ENCODE measurements around the gene C2CD2. TPM values are rescaled to one million over a fixed set of nuclear protein-coding genes. Genes with fewer than 3 reads are reported as not detected.

C2CD2 gene
- total RNA-seq, 6 experiments from 2014 or later: 14.4 to 19.9 (median 17.2) TPM

GRCh38 chr21:41873426-41873825, 80.4 kb downstream of the C2CD2 start:
- no peaks in the 10 kb centered on the region for H3K36me3 Mint-ChIP-seq (ENCODE audit: low read depth)
- H3K4me3 Mint-ChIP-seq: no peak overlapping the region
- TF ChIP-seq, protein P1, sequence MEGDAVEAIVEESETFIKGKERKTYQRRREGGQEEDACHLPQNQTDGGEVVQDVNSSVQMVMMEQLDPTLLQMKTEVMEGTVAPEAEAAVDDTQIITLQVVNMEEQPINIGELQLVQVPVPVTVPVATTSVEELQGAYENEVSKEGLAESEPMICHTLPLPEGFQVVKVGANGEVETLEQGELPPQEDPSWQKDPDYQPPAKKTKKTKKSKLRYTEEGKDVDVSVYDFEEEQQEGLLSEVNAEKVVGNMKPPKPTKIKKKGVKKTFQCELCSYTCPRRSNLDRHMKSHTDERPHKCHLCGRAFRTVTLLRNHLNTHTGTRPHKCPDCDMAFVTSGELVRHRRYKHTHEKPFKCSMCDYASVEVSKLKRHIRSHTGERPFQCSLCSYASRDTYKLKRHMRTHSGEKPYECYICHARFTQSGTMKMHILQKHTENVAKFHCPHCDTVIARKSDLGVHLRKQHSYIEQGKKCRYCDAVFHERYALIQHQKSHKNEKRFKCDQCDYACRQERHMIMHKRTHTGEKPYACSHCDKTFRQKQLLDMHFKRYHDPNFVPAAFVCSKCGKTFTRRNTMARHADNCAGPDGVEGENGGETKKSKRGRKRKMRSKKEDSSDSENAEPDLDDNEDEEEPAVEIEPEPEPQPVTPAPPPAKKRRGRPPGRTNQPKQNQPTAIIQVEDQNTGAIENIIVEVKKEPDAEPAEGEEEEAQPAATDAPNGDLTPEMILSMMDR (IDR thresholded peaks at IDR 0.05): no peak
- H3K4me1 Mint-ChIP-seq (ENCODE audit: low read depth): peaks cover 21% of the 10 kb centered on the region
- DNase-seq: no peak
- H3K9me3 Mint-ChIP-seq: no peaks in the 10 kb centered on the region
- H3K27ac Mint-ChIP-seq: no peak overlapping the region
- H3K27me3 Mint-ChIP-seq (ENCODE audit: insufficient read depth): no peaks in the 10 kb centered on the region; the same call in 1 of the 2 replicates

GRCh38 chr21:41873005-41873404, 80.8 kb downstream of the C2CD2 start:
- H3K4me3 Mint-ChIP-seq: no peak overlapping the region
- H3K27me3 Mint-ChIP-seq (ENCODE audit: insufficient read depth): no peaks in the 10 kb centered on the region
- H3K36me3 Mint-ChIP-seq (ENCODE audit: low read depth): no peaks in the 10 kb centered on the region
- DNase-seq: no peak
- no peaks in the 10 kb centered on the region for H3K9me3 Mint-ChIP-seq
- TF ChIP-seq, protein P1 (IDR thresholded peaks at IDR 0.05): no peak
- no peak overlapping the region for H3K27ac Mint-ChIP-seq
- H3K4me1 Mint-ChIP-seq (ENCODE audit: low read depth): peaks cover 23% of the 10 kb centered on the region

DNA sequence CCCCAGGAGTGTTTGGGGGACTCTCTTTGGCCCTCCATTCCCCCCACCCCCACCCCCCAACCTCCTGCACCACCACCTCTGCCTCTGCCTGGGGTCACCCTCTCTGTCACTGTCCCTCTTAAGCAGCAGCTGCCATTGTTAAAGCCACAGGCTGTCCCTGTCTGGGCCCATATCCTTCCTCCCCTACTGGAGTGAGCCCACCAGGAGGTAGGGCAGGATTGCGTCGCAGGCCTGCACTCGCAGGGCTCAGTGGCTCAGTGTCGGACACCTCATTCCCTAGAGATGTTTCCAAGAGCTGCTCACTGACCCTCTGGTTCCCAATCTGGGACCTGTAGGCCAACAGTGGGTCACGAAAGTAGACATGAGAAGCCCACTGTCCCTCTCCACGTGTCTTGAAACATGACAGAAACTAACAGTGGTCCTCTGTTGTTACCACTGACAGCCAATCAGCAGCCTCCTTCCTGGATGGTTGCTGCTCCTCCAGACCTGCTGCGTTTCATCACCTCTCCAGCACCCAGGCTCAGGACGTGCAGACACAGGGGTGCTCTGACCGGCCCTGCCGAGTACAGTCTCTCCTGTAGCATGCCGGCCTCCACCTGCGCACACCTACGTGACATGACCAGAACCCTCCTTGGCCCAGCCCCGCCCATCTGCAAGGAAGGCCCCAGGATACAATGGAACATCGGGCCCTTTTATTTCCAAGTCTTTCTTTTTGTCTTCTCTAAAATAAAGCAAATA, 82.4 kb downstream of the C2CD2 start:
- H3K36me3 Mint-ChIP-seq (ENCODE audit: low read depth): no peaks in the 10 kb centered on the region
- peaks cover 12% of the 10 kb centered on the region for H3K4me1 Mint-ChIP-seq (ENCODE audit: low read depth)
- no peaks in the 10 kb centered on the region for H3K27me3 Mint-ChIP-seq (ENCODE audit: insufficient read depth)
- TF ChIP-seq, protein P1 (IDR thresholded peaks at IDR 0.05): no peak
- H3K9me3 Mint-ChIP-seq: no peaks in the 10 kb centered on the region
- no peak overlapping the region for H3K27ac Mint-ChIP-seq
- no peak for DNase-seq
- no peak overlapping the region for H3K4me3 Mint-ChIP-seq

DNA sequence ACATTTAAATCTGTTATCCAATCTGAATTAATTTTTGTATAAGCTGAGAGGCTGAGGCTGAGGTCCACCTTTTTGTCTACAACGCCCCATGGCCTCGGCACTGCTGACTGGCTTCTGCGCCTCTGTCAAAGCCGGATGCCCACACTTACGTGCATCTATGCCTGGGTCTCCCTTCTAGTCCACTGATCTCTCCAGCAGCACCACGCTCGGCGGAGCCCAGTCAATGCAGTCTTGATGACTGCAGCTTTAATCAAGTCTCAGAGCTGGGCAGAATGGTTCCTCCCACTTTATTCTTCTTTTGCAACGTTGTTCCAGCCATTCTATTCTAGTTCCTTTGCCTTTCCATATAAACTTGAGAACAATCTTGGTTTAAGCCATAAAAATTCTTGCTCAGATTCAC, 84.0 kb downstream of the C2CD2 start:
- Mint-ChIP-seq H3K9me3 (no peaks in the 10 kb centered on the region), H3K4me1 (ENCODE audit: low read depth) (peaks cover 12% of the 10 kb centered on the region), H3K27ac (no peak overlapping the region), H3K36me3 (ENCODE audit: low read depth) (no peaks in the 10 kb centered on the region), H3K4me3 (no peak overlapping the region), H3K27me3 (ENCODE audit: insufficient read depth) (no peaks in the 10 kb centered on the region)
- DNase-seq: no peak
- TF ChIP-seq, protein P1 (IDR thresholded peaks at IDR 0.05): no peak

DNA sequence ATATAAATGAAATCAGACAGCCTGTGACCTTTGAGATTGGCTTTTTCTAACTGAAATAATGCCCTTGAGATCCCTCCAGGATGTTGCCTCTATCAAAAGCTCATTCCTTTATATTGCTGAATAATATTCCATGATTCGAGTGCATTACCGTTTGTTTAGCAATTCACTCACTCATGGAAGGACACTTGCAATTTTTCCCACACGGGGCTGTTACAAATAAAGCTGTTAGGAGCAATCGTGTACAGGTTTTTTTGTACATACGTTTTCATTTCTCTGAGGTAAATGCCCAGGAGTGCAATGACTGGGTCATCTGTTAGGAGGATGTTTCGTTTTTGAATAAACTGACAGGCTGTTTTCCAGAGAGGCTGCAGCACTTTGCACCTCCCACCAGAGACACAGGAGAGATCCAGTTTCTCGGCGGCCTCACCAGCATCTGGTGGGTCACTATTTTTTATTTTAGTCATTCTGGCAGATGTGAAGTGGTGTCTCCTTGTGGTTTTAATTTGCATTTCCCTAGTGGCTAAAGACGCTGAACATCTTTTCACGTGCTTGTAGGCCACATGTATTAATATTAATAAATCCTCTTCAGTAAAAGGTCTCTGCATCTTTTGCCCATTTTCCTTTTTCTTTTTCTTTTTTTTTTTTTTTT, 85.6 kb downstream of the C2CD2 start:
- Mint-ChIP-seq H3K27me3 (ENCODE audit: insufficient read depth) (no peaks in the 10 kb centered on the region), H3K4me1 (ENCODE audit: low read depth) (peaks cover 22% of the 10 kb centered on the region), H3K36me3 (ENCODE audit: low read depth) (no peaks in the 10 kb centered on the region), H3K27ac (no peak overlapping the region; the same call in 1 of the 2 replicates), H3K4me3 (peak overlapping the region; percentile 47), H3K9me3 (no peaks in the 10 kb centered on the region)
- peak; percentile 22 for DNase-seq
- TF ChIP-seq, protein P1 (IDR thresholded peaks at IDR 0.05): peak; percentile 29

Data from HFFc6 (cell line).